Activated naive CD4-positive, alpha-beta T cell treated with anti-CD3 and anti-CD28 coated beads, Interleukin-2, amount 50 U/mL, for 72 hours (primary cell): ENCODE results near the gene HCST. TPM values are rescaled to one million over a fixed set of nuclear protein-coding genes. Genes with fewer than 3 reads are reported as not detected.
"Not testable (repeated sequence)": the region's sequence is repeated elsewhere in the genome, so short reads cannot be mapped to it uniquely, and the experiment has no call there.

Experiments used
- ATAC-seq, 2 donors: fragments of 150-1000 bp; cut with Tn5 transposase; 2 replicates each; pipeline ENCODE4 v1.10.0; 2021; ENCODE audit warnings: mild to moderate bottlenecking in 2 of 2, moderate library complexity in 2 of 2
- DNase-seq, 2 donors: peaks; one replicate each; pipeline ENCODE4 v3.0.0; 2021 to 2022; ENCODE audit warnings: low spot score in 2 of 2
- H3K27ac Mint-ChIP-seq, 2 donors: one replicate each; pipeline ENCODE4 v1.8.0; 2022; ENCODE audit warnings: mild to moderate bottlenecking in 2 of 2, mixed read lengths in 2 of 2
- H3K36me3 Mint-ChIP-seq, 2 donors: one replicate each; pipeline ENCODE4 v1.8.0; 2022; ENCODE audit warnings: mixed read lengths in 2 of 2
- H3K9me3 Mint-ChIP-seq, 2 donors: one replicate each; pipeline ENCODE4 v1.8.0; 2022; ENCODE audit warnings: mixed read lengths in 2 of 2
- total RNA-seq, 2 donors: library from RNA; stranded (reverse); gene quantifications; one replicate each; pipeline ENCODE4 v1.2.3, GENCODE V29; 2022

Gene HCST
- total RNA-seq, 2 donors from 2014 or later: 40.0 to 48.5 TPM

GRCh38 chr19:35895911-35896642, 6.3 kb upstream of the HCST start:
- peaks cover 26 to 52% of the 10 kb centered on the region in 2 donors for H3K36me3 Mint-ChIP-seq
- no peaks in the 10 kb centered on the region for H3K9me3 Mint-ChIP-seq
- H3K27ac Mint-ChIP-seq: peak overlapping the region in 1 of 2 donors; percentile 9
- ATAC-seq (no peak), DNase-seq (no peak)

DNA sequence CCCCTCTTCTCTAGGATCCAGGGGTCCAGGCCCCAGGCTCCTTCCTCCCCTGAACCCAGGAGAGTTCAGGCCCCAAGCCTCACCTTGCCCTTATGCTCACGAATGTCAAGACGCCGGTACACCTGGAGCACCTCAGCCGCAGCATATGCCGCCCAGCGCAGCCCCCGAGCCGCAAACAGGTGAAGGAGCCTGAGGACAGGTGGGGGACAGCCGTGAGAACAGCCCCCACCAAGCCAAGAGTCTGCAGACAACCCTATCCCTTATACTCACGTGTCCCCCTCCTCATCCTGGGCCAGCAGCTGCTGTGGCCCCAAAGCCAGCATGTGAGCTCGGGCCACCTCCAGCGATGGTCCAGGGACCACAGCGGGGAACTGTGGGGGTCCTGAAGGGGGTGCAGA, 5.7 kb upstream of the HCST start:
- H3K27ac Mint-ChIP-seq: no peak overlapping the region
- no peaks in the 10 kb centered on the region for H3K9me3 Mint-ChIP-seq
- ATAC-seq: no peak
- no peak for DNase-seq
- peaks cover 26 to 50% of the 10 kb centered on the region in 2 donors for H3K36me3 Mint-ChIP-seq

DNA sequence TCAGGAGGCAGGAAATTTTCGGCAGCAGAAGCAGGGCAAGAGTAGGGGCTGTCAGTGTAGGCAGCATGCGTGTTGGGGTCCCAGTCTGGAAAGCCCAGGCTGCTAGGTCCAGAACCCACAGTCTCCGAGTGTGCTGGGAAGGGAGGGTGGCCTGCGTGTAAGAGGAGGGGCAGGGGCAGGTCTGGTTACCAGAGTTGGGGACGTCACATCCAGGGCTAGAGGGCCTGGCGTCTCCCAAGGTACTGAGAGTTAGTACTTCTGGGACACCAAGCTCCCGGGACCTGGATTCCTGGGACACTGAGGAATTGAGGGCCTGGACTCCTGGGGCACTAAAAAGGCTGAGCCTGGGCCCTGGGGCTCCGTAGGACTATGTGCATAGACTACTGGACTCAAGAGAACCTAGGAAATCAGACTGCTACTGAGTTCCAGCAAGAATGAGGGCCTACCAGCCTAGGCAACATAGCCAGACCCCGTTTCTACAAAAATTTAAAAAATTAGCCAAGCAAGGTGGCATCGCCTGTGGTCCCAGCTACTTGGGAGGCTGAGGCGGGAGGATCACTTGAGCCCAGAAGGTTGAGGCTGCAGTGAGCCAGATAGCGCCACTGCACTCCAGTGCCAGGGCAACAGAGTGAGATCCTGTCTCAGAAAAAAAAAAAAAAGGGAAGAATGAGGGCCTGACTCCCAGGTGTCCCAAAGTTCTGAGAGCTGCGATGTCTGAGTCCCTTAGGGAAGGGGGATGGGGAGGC, 4.5 kb upstream of the HCST start:
- H3K9me3 Mint-ChIP-seq: no peaks in the 10 kb centered on the region
- peak overlapping the region; percentile 85 to 88 for H3K27ac Mint-ChIP-seq
- peaks cover 21 to 45% of the 10 kb centered on the region in 2 donors for H3K36me3 Mint-ChIP-seq
- ATAC-seq (no peak), DNase-seq (no peak)

- peak overlapping the region; percentile 88 to 99 for H3K27ac Mint-ChIP-seq
- DNase-seq: no peak
- no peak for ATAC-seq
- H3K36me3 Mint-ChIP-seq: peaks cover 27 to 45% of the 10 kb centered on the region in 2 donors
- no peaks in the 10 kb centered on the region for H3K9me3 Mint-ChIP-seq
Measured at GRCh38 chr19:35898499-35898809, 3.9 kb upstream of the HCST start.

GRCh38 chr19:35899547-35900214, 2.6 kb upstream of the HCST start:
- Mint-ChIP-seq H3K36me3 (peaks cover 29 to 47% of the 10 kb centered on the region in 2 donors), H3K27ac (peak overlapping the region; percentile 88 to 99), H3K9me3 (no peaks in the 10 kb centered on the region)
- ATAC-seq: peak; percentile 63 to 74
- DNase-seq: peak; percentile 78 to 89

DNA sequence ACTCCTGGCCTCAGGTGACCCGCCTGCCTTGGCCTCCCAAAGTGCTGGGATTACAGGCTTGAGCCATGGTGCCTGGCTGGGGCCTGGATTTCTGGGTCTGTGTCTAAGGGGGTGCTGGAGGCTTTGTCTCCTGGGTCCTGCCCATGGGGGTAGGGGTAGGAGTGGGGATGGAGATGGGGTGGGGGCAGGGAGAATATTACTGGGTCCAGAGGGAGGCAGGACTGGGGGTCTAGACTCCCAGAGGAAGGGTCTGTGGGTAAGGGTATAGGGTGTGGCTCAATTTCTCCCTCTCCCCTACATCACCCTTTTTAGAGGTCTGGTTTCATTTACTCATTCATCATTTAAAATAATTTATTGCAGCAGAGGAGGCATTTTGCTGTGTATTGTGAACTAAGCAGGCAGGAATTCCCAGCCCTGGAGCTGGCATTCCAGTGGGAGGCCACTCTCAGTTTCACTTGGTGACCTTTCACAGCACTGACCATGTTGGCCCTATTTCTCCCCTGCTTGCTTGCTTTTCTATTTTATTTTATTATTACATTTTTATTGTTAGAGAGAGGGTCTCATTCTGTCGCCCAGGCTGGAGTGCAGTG, 1.2 kb upstream of the HCST start:
- H3K9me3 Mint-ChIP-seq: no peaks in the 10 kb centered on the region
- H3K27ac Mint-ChIP-seq: peak overlapping the region; percentile 88 to 98
- H3K36me3 Mint-ChIP-seq: peaks cover 29 to 39% of the 10 kb centered on the region in 2 donors
- no peak for ATAC-seq
- DNase-seq: no peak

DNA sequence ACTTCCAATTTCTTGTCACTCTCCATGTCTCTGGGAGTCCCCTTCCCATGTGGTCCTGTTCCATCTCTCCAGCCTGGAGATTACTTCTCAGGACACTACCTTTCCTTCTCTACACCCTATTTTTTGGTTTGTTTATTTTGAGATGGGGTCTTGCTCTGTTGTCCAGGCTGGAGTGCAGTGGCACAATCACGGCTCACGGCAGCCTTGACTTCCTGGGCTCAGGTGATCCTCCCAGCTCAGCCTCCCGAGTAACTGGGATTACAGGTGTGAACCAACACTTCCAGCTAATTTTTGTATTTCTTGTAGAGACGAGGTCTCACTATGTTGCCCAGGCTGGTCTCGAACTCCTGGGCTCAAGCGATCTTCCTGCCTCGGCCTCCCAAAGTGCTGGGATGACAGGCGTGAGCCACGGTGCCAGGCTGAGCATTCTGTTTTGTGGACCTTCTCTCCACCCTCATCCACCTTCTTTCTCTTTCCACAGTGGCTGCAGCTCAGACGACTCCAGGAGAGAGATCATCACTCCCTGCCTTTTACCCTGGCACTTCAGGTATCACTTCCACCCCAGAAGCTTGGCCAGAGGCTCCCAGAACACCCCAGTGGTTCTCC, 644 bp downstream of the HCST start:
- Mint-ChIP-seq H3K27ac (peak overlapping the region; percentile 88 to 98), H3K9me3 (no peaks in the 10 kb centered on the region), H3K36me3 (peaks cover 22 to 32% of the 10 kb centered on the region in 2 donors)
- DNase-seq: no peak
- ATAC-seq: no peak

GRCh38 chr19:35903550-35904179, 1.3 kb downstream of the HCST start:
- Mint-ChIP-seq H3K9me3 (no peaks in the 10 kb centered on the region), H3K27ac (peak overlapping the region; percentile 88 to 98), H3K36me3 (peaks cover 15 to 25% of the 10 kb centered on the region in 2 donors)
- ATAC-seq (peak; percentile 46 to 64), DNase-seq (peak; percentile 79 to 94)

GRCh38 chr19:35904311-35905068, 2.2 kb downstream of the HCST start:
- no peak for ATAC-seq
- Mint-ChIP-seq H3K9me3 (no peaks in the 10 kb centered on the region), H3K27ac (peak overlapping the region in 1 of 2 donors; percentile 88), H3K36me3 (peaks cover 9 to 17% of the 10 kb centered on the region in 2 donors)
- DNase-seq: no peak

DNA sequence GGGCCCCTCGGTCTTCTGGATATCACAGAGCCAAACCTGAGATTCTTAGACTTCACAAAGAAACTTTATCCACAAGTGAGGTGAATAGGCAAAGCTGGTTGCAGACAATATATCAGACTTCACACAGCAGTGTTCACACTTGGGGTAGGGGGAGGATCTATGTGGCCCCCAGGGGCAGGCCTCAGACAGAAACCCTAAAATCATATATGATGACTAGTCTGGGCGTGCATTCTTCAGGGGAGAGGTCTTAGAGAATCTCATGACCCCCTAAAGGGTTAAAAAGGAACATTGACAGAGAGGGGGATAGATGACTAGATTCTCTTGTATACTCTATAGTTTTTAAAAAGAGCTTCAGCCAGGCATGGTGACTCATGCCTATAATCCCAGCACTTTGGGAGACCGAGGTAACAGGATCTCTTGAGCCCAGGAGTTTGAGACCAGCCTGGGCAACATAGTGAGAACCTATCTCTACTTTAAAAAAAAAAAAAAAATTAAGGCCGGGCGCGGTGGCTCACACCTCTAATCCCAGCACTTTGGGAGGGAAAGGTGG, 2.9 kb downstream of the HCST start:
- DNase-seq (no peak), ATAC-seq (no peak)
- peak overlapping the region in 1 of 2 donors; percentile 88 for H3K27ac Mint-ChIP-seq
- H3K36me3 Mint-ChIP-seq: peaks cover 9 to 13% of the 10 kb centered on the region in 2 donors
- H3K9me3 Mint-ChIP-seq: no peaks in the 10 kb centered on the region

DNA sequence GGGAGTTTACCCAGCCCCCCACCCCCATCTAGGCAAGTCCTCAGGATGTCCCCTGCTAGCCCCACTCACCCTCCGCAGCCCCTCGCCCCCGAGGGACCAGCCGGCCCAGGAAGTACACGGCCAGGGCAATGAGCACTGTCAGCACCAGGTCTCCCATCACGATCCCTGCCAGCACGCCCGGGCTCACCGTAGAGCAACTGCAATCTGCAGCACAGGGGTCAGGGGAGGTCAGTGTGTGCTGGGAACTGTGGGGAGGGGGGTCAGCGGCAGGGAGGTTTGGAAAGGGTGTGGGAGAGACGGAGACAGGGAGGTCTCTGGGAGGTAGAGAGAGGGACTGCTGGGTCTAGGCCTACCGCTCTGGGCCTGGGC, 5.0 kb downstream of the HCST start:
- ATAC-seq (no peak), DNase-seq (no peak)
- Mint-ChIP-seq H3K27ac (peak overlapping the region; percentile 63 to 81), H3K9me3 (no peaks in the 10 kb centered on the region), H3K36me3 (peaks cover 9 to 10% of the 10 kb centered on the region in 2 donors)

DNA sequence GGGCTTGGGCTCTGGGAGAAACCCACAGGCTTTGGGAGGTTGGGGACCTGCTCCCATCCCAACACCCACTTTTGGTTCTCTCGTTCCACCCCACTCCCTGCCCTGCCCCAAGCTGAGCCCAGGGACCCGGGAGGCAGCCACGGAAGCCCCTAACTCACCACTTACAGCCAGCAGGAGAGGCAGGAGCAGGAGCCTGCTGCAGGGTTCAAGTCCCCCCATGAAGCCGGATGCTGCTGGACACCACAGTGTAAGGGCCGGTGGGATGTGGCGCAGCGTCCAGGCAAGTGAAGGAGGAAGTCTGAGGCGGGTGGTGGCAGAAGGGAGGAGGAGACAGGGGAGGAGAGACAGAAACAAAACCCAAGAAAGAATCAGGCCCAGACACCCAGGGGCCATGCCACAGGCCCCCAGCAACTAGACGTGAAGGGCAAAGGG, 5.7 kb downstream of the HCST start, which contains the start of gene TYROBP:
TSS of gene TYROBP (minus strand) at position 286 of the 432 bp plus-strand sequence. CDS start at position 219, 67 bp downstream.
- peak within 1 kb of the TSS; percentile 72 to 81 for H3K27ac Mint-ChIP-seq
- peaks cover 6 to 8% of the 10 kb centered on the region in 2 donors for H3K36me3 Mint-ChIP-seq
- H3K9me3 Mint-ChIP-seq: no peaks in the 10 kb centered on the region
- ATAC-seq: no peak
- no peak for DNase-seq

DNA sequence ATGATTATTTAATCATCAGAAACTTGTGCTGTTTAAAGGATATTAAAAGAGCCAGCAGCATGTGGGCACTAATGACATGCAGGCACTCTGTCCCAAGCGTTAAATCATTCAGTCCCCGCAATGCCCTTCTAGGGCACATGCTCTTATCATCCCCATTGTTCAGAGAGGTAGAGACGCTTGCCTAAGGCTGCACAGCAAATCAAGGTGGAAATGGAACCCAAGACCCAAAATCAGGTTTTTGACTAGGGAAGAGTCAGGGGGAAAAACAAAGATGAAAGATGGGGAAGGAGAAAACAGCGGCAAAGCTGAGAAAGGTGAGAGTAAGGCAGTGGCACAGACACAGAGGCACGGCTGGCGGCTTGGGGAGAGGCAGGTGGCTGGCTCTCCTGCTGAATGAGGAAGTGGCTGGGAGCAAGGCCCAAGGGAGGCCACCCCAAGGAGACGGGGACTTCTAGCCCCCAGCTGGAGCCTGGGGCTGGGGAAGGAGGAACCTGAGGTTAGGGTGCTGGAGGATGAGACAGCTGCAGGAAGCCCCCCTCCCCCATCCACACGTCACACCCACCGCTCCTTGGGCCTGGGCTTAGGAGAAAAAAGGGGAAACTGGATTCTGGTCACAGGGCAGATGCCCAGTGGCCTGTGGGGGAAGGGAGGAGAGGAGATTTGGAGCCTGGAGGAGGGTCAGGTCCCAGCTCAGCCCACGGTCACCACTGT, 6.8 kb downstream of the HCST start:
- no peaks in the 10 kb centered on the region for H3K9me3 Mint-ChIP-seq
- peak overlapping the region; percentile 53 to 72 for H3K27ac Mint-ChIP-seq
- DNase-seq (no peak), ATAC-seq (peak in 1 of 2 donors; percentile 48)
- no peaks in the 10 kb centered on the region for H3K36me3 Mint-ChIP-seq

GRCh38 chr19:35909684-35910035, 7.3 kb downstream of the HCST start:
- Mint-ChIP-seq H3K27ac (peak overlapping the region in 1 of 2 donors; percentile 72), H3K9me3 (no peaks in the 10 kb centered on the region), H3K36me3 (no peaks in the 10 kb centered on the region)
- ATAC-seq: no peak
- DNase-seq: no peak

GRCh38 chr19:35910355-35910754, 8.0 kb downstream of the HCST start:
- ATAC-seq, H3K27ac Mint-ChIP-seq, DNase-seq, H3K36me3 Mint-ChIP-seq, H3K9me3 Mint-ChIP-seq: not testable (repeated sequence)
